ENCODE measurements around the gene ARHGAP8.

DNA sequence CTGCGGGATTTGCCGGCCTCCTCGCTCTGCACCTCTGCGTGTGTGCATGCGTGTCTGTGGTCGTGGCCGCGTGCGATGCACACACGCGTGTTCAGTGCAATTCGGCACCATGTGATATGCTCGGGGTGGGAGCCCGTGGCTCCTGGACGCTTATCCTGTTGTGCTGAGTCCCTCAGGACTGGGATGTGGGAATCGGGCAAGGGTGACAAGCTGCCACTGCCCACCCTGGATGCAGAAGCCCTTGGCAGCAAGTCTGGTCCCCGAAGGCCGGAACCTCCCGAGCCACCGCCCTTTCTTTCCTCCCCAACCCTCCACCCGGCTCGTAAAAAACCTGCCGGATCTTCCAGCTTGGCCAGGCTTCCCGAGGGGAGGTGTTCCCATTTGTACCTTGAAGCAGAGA, 129.2 kb downstream of the ARHGAP8 start:
- TF ChIP-seq CTCF (IDR thresholded peaks at IDR 0.05; ENCODE audit: extremely low read depth in 1 of 2, insufficient read depth in 1 of 2, low read depth in 1 of 2, low read length in 2 of 2) (no peak), EZH2 (IDR thresholded peaks at IDR 0.05; ENCODE audit: borderline replicate concordance, low read depth, low read length, severe bottlenecking) (no peak), POLR2AphosphoS5 (IDR thresholded peaks at IDR 0.05; ENCODE audit: insufficient read depth, low read depth, low read length) (no peak)
